HG03457 (cell line): Measurements from ENCODE around the gene LYZL2.
"Not testable (repeated sequence)": the region's sequence is repeated elsewhere in the genome, so short reads cannot be mapped to it uniquely, and the experiment has no call there.

ENCODE experiments used
- ATAC-seq: cut with Tn5 transposase; IDR thresholded peaks from one replicate; pipeline ENCODE4 v1.9.1; 2021; ENCODE audit warnings: moderate number of reproducible peaks; ENCODE audit not compliant: unreplicated experiment

The LYZL2 gene

DNA sequence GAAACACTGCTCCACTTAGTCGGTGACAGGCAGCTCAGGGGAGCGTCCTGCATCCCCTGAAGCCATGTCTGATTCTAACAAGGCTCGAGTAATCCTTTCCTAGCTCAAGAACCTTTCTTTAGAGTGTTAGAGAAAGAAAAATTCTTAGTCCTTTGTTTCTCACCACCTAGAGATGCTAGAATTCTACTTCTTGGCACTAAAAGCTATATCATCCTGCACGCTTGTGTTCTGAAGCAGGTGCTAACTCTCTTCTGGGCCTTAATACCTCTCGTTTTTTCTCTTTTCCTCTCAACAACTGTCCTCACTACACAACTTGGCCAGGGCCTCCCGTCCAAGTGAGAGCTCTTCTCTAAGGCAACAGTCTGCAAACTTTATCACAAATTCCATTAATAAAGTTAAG lies at the start of gene LYZL2:
LYZL2 (minus strand) TSS at position 101 of the 400 bp plus-strand sequence. CDS start 2,838 bp downstream, outside the sequence.
- no peak for ATAC-seq

DNA sequence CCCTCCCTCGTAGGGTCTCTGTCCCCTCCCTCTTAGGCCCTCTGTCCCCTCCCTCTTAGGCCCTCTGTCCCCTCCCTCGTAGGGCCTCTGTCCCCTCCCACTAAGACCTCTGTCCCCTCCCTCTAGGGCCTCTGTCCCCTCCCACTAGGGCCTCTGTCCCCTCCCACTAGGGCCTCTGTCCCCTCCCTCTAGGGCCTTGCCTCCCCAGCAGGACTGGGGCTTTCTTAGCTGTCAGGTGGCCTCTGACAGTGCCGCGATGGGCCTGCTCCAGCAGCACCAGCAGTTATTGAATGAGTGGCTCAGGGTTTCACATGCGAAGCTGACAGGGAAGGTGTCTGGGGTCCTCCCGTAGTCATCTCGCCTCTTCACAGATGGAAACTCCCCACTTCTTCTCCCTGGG lies 48.1 kb upstream of the LYZL2 start:
- ATAC-seq = not testable (repeated sequence)

DNA sequence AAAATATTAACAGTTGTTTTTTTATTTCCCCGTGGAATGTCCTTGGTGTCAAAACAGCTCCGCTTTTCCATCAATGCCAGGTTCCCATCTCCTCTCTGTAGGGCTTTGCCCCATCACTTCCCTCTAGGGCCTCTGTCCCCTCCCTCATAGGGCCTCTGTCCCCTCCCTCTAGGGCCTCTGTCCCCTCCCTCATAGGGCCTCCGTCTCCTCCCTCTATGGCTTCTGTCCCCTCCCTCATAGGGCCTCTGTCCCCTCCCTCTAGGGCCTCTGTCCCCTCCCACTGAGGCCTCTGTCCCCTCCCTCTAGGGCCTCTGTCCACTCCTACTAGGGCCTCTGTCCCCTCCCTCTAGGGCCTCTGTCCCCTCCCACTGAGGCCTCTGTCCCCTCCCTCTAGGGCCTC lies 47.6 kb upstream of the LYZL2 start:
- not testable (repeated sequence) for ATAC-seq

DNA sequence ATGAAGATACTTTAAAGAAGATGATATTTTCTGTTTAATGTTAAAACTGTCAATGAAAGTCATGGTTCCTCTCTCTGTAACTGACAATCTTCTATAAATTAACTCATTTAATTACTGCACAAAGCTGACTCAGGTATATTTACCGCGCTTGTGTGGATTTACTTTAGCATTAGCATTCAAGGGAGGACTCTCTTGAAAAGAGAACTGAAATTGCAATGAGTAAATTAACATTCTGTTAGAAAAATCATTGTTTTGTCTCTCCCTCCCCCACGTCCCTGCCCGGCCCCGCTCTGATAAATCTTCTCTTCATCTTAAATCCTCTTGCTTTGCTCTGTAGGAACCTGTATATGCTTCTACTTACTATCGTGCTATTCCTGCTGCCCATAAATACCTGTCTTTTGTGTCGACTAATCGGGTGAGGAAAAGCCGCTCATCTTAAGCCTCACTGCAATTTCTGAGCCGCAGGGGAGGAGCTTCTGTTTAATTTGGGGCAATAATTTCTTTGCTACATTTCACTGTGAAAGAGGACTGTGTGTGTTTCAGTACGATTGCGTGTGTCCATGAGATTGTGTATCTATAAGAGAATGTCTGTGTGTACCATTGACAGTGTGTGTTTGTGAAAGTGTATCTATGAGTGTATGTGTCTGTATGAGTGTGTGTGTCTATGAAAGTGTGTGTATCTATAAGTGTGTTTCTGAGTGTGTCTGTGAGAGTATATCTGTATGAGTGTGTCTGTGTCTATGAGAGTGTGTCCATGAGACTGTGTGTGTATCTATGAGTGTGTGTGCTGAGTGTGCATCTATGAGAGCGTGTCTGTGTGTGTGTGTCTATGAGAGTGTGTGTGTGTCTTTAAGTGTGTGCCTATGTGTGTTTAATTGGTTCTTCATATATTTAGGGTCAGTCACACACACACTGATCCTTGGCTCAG lies 46.5 kb upstream of the LYZL2 start:
- no peak for ATAC-seq

DNA sequence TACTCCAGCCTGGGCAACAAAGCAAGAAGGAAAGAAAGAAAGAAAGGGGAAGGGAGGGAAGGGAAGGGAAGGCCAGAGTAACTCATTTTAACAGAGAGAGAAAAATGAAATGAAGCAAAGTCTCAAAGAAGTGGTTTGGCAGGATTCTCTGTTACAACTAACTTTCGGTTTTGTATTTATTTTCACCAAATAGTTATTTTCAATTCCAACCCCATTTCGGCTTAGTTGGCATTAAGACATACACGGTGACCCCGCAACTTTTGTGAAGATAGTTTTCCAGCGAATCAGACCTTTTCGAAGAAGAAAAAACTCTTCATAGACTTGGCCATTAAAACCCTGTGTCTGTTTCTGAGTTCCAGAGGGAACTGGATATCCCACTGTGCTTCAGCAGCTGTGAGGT lies 45.2 kb upstream of the LYZL2 start:
- no peak for ATAC-seq

DNA sequence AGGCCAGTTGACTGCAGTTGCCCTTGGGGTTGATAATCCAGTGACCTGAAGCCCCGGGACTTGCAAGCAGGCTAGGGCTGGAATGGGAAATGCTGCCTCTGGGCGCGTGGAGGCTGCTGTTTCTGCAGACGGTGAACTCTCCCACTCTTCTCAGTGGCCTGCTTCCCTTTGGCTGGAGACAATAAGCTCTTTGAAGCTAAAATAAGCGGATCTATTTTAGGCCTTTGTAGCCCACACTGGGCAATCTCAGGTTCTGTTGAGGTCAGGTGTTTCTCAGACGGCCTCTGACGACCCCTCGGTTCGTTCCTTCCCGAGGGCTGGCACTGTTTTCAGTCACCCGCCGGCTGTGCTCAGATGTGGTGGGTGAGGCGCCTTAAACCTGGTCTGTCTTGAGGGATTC lies 43.7 kb upstream of the LYZL2 start:
- ATAC-seq = not testable (repeated sequence)

DNA sequence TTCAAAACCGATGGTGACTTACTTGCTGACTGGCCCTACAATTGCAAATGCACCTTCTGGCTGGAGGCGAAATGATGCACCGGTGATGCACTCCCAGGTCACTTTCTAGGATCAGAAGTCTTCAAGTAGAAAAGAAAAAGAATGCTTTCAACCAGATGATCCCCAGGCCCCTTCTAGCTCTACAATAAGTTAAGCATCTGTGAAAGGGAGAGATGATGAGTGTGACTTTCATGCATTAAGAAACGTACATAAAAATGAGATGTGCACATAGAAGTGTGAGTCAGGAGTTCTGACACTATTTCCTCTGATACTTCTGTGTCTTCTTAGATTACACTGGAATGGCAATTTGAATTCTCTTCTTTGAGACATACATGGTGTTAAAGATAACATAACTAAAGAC lies 42.8 kb upstream of the LYZL2 start:
- ATAC-seq = not testable (repeated sequence)

DNA sequence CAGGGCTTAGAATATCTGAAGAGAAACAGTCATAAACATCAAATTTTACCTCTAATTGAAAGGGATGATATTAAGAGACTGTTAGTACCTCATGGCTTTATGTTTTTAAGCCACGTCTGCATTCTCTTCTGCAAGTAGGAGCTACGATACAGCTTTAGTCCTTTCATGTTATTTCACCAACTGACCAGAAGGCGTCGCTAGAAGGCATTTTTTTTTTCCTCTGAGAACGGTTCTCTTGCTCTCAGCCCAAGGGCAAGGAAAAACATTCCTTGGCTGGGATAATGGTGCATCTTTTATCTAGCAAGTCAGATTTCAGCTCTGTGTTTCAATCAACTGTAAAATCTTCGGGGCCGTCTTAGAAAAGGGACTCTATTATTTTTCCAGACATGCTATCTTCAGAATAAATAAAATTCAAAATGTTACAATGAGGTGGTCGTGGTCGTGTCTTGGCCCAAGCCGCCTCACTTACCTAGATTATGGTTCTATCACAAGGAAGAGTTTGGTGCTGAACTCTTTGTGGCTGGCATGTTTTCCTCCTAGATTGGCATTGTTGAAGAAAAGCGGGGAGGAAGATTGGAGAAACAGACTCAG lies 41.6 kb upstream of the LYZL2 start:
- no peak for ATAC-seq

DNA sequence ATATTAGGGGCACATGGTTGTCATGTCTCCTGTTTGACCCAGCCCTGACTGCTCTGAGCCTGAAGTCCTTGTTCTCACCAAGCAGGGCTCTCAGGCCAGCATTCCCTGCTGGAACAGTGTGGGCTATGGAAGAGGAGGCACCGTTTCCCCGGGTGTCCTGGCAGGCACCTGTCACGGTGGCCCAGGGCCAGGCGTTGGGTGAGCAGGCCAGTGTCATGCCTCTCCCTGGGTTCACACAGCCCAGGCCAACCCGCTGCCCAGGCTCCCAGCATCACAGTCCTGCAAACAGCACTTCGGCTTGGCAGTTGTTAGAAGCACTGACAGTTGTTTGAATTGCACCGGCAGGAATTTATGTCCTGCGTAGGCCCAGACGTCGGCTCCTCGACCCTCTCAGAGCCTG lies 38.4 kb upstream of the LYZL2 start:
- ATAC-seq = not testable (repeated sequence)

DNA sequence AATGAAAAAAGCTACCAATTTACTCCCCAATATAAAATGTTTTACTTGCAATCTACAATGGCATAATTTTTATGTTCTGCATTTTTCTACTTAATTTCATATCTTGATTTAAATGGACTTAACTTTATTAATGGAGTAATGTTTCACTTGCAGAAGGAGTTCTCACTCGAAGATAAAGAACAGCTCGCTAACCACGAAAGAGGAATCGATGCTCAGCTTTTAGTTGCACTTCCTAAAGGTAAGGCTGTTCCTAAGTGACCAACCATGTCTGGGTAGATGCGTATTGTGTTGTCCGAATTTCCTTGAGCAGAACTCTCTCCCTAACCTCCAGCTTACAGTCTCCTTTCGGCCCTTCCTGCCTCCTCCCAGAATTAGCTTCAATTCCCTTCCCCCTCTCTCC lies 33.9 kb upstream of the LYZL2 start:
- ATAC-seq = peak; percentile 83

DNA sequence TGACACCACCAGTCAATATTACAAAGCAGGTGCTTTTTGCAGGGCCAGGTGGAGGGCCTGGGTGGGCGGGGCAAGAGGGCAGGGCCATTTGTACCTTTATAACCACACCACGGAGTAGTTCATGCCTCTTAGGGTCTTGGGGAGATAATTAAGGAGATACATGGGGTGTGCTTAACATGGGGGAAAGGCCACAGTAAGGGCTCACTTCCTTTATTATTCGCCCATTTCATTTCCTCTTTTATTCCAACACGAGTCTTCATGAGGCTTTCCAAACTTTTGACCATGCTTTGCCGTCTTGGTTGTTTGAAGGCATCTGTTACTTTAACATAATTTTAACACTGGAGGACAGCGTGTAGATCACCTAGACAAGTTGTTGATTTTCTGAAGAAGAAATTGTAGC lies 33.3 kb upstream of the LYZL2 start:
- no peak for ATAC-seq

DNA sequence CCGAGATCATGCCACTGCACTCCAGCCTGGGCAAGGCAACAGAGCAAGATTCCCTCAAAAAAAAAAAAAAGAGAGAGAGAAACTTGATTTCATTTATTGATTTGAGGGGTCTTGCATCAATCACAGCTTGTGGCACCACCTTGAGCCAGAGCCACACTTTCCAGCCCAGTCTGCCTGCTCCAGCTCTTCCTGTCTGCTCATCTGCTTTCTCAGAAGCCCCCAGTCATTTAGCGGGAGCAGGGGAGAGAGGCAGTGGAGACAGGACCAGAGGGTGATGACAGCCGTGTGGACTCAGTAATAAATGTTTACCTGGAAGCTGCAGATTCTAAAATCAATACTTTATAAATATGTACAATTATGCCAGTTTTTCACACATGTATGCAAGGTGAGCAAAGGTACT lies 30.8 kb upstream of the LYZL2 start:
- not testable (repeated sequence) for ATAC-seq

DNA sequence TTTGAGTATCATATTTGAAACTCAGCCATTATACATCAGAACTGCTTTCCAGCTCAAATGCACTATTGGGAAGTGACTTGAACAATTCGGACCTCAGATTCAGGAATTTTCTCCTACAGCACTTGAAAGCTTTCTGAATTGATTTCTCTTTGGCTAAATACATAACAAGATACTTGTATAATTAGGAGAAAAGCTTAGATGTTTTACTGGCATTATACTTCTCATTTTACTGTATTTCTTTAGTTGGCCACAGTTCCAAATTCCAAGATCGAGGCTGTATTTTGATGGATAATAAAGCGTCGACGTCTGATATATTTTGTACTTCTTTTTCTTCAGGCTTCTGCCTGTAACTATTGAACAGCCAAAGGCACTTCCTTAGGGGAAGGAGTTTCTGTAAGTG lies 26.7 kb upstream of the LYZL2 start:
- ATAC-seq = no peak

DNA sequence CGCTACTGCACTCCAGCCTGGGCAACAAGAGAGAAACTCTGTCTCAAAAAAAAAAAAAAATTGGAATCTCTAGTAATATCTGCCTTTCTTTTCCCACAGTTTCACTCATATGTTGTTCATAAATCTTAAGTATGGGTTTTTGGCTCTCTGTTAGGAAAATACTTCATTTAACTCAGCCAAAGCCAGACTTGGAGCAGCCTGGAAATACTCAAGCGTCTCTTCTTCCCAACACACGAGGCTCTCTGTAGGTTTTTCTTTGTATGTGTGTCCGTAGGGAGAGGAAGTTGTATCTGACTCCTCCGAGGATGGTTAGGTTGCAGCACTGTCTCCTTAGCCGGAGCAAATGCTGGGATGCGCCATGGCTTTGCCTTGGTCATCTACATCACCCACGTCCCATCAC lies 25.4 kb upstream of the LYZL2 start:
- ATAC-seq = not testable (repeated sequence)

DNA sequence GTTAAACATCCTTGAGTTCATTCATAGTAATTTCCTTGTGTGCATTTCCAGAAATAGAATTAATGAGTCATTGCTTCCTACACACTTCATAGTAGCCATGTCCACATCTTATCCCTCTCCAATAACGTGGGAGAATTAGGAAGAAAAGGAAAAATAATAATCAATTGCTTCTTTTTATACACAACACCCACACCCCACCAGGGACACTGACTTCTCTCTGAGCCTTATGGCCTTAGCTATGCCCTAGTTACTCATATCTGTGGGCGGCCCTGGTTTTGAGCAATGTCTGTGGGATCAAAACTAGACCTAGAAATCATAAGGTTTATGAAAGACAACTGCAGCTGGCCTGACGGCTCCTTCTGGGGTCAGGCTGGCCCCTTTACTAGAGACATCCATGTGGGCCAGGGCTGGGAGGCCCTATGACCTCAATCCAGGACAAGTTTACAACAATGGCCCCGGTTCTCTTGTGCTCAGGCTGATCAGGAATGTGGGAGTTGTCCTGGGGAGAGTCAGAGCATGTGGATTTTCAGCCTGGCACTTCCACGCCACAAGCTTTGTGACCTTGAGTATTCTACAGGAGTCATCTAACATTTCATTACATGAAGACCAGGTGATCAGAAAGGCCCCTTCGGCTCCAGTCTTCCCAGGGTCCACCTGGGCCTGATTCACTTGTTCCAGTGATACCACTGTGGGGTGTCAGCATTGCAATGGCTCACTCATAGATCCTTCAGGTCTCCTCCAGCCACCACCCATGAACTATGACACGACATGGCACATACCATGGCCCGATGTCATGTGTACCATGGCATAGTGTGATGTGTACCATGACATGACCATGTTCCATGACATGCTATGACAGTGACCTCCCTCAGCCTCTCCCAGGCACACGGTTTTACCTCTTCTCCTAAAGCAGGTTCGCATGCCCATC lies 22.2 kb upstream of the LYZL2 start:
- ATAC-seq = not testable (repeated sequence)

DNA sequence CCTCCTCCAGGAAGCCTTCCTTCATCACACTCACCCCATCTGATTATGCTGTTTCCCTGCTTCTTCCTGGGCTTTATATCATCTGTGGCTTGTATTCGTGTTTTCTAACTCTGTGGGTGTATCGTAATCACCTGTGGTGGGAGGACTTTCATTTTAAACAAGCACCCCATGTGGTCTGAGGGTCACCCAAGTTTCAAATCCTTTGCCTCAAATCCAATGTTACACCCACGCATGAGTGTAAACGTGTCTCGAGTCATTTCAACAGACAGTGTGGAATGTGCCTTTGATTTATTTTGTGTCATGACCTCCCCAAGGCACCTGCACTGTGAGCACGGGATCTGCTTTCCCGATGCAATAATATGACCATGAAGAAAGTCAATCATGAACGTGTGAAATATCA lies 17.5 kb upstream of the LYZL2 start:
- no peak for ATAC-seq

DNA sequence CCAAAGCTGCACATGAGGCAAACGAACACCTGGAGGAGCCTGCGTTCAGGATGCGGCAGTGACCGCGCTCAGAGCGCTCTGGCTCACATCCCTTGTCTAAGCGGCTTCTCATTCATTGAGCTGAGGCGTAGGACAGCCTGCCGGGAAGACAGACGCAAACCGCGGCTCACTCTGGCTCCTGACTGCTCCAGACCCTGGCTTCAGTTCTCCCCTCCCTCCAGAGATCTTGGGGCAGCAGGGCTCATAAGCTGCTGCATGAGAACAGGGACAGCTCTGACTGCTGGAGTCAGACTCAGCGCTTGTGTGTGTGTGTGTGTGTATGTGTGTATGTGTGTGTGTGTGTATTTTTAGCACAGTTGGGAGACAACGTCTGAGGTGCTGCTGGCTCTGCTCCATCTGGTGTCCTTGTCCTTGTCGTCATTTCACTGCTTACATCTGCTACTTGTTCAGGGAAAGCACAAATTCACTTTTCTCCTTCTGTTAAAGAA lies 15.8 kb upstream of the LYZL2 start:
- ATAC-seq = no peak

DNA sequence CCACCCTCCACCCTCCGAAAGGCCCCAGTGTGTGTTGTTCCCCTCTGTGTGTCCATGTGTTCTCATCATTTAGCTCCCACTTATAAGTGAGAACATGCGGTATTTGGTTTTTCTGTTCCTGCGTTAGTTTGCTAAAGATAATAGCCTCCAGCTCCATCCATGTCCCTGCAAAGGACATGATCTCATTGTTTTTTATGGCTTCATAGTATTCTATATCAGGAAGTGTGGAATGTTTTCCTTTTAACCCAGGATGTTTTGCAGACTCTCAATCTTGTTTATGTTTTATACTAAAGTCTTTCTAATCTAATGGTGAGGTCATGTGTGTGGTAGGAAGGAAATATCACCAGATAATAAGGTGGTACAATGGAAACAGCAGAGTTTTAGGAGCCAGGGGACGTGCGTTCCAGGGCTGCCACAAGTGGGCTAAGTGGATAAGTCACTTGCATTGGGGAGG lies 14.9 kb upstream of the LYZL2 start:
- ATAC-seq = not testable (repeated sequence)

DNA sequence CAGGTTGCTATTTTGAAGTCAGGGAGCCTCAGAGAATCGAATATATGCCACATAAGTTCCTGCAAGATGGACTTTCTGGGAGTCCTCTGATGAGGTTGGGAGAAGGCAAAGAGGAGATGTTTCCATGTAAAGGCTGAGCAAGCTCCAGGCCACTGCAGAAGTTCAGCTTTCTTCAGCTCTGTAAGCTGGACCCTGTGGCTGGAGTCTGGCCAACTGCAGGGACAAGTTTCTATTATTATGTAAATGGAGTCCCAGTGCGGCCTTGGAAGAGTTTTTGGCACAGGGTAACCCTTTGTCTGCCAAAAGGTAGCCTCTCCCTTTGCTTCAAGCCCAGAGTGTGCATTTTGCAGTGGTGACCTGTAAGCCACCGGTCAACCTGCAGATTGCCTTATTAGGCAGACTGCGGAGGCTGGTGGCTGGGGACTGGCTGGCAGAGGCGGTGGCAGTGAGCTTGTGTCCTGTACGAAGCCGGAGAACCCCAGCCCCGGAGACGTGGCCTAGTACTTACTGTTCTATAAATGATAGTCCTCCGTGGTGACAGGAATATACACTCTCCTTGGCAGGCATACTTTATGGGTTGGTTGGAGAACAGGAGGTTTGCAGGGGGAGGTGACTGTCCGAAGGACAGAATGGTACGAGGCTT lies 14.1 kb upstream of the LYZL2 start:
- ATAC-seq = not testable (repeated sequence)

DNA sequence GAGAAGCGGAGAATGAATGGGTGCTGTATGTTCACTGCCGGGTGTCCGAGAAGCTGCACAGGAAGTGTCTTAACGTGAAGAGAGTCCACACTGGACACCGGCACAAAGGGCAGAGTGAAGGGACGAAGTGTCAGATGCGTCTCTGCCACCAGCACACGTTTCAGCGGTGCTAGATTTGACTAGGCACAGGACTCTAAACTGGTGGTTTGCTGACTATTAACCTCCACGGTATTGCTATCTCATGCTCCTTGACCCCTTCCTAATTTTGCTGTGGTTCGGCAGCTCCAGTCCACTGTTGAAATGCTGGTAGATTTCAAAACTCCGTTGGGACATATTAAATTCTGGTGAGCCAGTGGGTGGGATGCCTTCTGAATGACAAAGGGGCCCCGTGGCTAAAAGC lies 13.3 kb upstream of the LYZL2 start:
- not testable (repeated sequence) for ATAC-seq
